HEK293T (cell line): ENCODE measurements around the gene POLK.

Experiments used
- ARNT ChIP-seq: fragments of 450-650 bp; IDR thresholded peaks from 2 replicates; pipeline ENCODE4 v1.6.1; 2017; ENCODE audit warnings: mild to moderate bottlenecking
- BHLHE40 ChIP-seq: fragments of 450-650 bp; IDR thresholded peaks from 2 replicates; pipeline ENCODE4 v1.6.1; 2016; ENCODE audit warnings: mild to moderate bottlenecking, moderate library complexity, borderline replicate concordance
- ELF4 ChIP-seq: fragments of 450-650 bp; IDR thresholded peaks from 2 replicates; pipeline ENCODE4 v1.6.1; 2017; ENCODE audit warnings: antibody characterized with exemption
- FOXA1 ChIP-seq: fragments of 450-650 bp; IDR thresholded peaks from 2 replicates; pipeline ENCODE4 v1.6.1; 2016; ENCODE audit warnings: mild to moderate bottlenecking
- FOXM1 ChIP-seq: fragments of 450-650 bp; IDR thresholded peaks from 2 replicates; pipeline ENCODE4 v1.6.1; 2017; ENCODE audit warnings: mild to moderate bottlenecking, borderline replicate concordance
- HDGF ChIP-seq: fragments of 450-650 bp; IDR thresholded peaks from 2 replicates; pipeline ENCODE4 v1.6.1; 2017; ENCODE audit warnings: antibody characterized with exemption, borderline replicate concordance
- L3MBTL2 ChIP-seq: fragments of 450-650 bp; conservative IDR thresholded peaks from 2 replicates; pipeline ENCODE4 v1.6.1; 2016; ENCODE audit warnings: mild to moderate bottlenecking
- SP1 ChIP-seq: fragments of 450-650 bp; IDR thresholded peaks from 2 replicates; pipeline ENCODE4 v1.6.1; 2017
- SUZ12 ChIP-seq: fragments of 450-650 bp; IDR thresholded peaks from 2 replicates; pipeline ENCODE4 v1.6.1; 2016; ENCODE audit warnings: mild to moderate bottlenecking
- ZNF384 ChIP-seq: fragments of 450-650 bp; IDR thresholded peaks from 2 replicates; pipeline ENCODE4 v1.6.1; 2016

DNA sequence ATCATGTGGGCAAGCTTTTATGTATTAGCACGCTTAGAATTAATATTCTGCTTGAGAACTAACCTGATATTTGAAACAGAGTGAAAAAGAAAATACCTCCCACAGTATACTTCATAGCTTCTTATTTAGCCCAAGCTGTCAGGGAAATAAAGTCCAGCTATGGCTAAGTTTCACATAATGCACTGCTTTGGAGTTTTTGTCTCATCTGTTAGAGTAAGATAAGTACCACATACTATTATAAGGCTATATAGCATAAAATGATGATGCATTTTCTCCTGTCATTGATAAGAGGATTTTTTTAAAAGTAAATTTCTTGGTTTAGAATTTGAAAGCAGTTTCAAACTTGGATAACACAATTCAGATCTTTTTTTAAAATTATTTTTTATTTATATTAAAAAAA, 97.2 kb downstream of the POLK start:
- no peak for TF ChIP-seq BHLHE40
- no peak for TF ChIP-seq SUZ12
- no peak for TF ChIP-seq ZNF384
- no peak for TF ChIP-seq ELF4
- TF ChIP-seq FOXA1 = no peak
- TF ChIP-seq HDGF = no peak
- no peak for TF ChIP-seq L3MBTL2
- no peak for TF ChIP-seq ARNT
- TF ChIP-seq FOXM1 = no peak
- no peak for TF ChIP-seq SP1
